Epithelial cell of proximal tubule (primary cell): ENCODE data around the gene CPNE6. TPM values are rescaled to one million over a fixed set of nuclear protein-coding genes. Genes with fewer than 3 reads are reported as not detected.

Experiments used
- DNase-seq: peaks from one replicate; pipeline ENCODE4 v3.0.0-alpha.2; 2011; ENCODE audit warnings: low read depth
- H3K4me3 ChIP-seq: 2 replicates; pipeline ENCODE4 v1.5.1; 2011; ENCODE audit warnings: low read depth, mild to moderate bottlenecking, low read length
- CTCF ChIP-seq: conservative IDR thresholded peaks from 2 replicates; pipeline ENCODE4 v1.5.1; 2012; ENCODE audit warnings: low read depth, mild to moderate bottlenecking, low read length
- total RNA-seq: library from RNA; depleted of rRNA; stranded (reverse); fragments of >200 nt; gene quantifications from 2 replicates; pipeline ENCODE4 v1.2.3, GENCODE V29; 2015

Gene CPNE6
- total RNA-seq, 1 donor from 2014 or later: not detected

GRCh38 chr14:24121210-24121609 lies 49.8 kb downstream of the CPNE6 start:
- no peak for TF ChIP-seq CTCF
- no peak for DNase-seq
- no peak overlapping the region for H3K4me3 ChIP-seq

GRCh38 chr14:24122416-24122815 lies 51.1 kb downstream of the CPNE6 start:
- no peak for TF ChIP-seq CTCF
- H3K4me3 ChIP-seq: no peak overlapping the region
- DNase-seq: no peak

- DNase-seq: no peak
- TF ChIP-seq CTCF: no peak
Measured at GRCh38 chr14:24122898-24123297, 51.5 kb downstream of the CPNE6 start.

GRCh38 chr14:24123424-24124417 lies 52.4 kb downstream of the CPNE6 start:
- no peak for TF ChIP-seq CTCF
- DNase-seq: no peak
- no peak overlapping the region for H3K4me3 ChIP-seq

More at GRCh38 chr14:24122898-24123297, 51.5 kb downstream of the CPNE6 start:
- H3K4me3 ChIP-seq: no peak overlapping the region

GRCh38 chr14:24126939-24127338 lies 55.6 kb downstream of the CPNE6 start:
- H3K4me3 ChIP-seq: no peak overlapping the region
- DNase-seq: no peak
- TF ChIP-seq CTCF: no peak

- no peak for DNase-seq
- no peak overlapping the region for H3K4me3 ChIP-seq
- no peak for TF ChIP-seq CTCF
Measured at GRCh38 chr14:24127673-24128072, 56.3 kb downstream of the CPNE6 start.

Other genes with a start within 250 kb of the CPNE6 start
- 33.1 and 43.7 TPM in 2 replicates for gene DHRS4, start 117.8 kb upstream of the CPNE6 start, total RNA-seq
- gene DHRS4L2, start 82.6 kb upstream of the CPNE6 start, total RNA-seq: 13.6 and 14.8 TPM in 2 replicates
- gene CARMIL3, start 19.6 kb upstream of the CPNE6 start, total RNA-seq: 0.07 TPM in 1 of 2 replicates, not detected in the other
- gene PCK2, start 22.7 kb downstream of the CPNE6 start, total RNA-seq: 40.0 and 47.7 TPM in 2 replicates
- gene DCAF11, start 43.2 kb downstream of the CPNE6 start, total RNA-seq: 42.6 and 51.2 TPM in 2 replicates
- gene NRL, start 43.4 kb downstream of the CPNE6 start, total RNA-seq: 0.87 and 1.2 TPM in 2 replicates
- gene FITM1, start 59.1 kb downstream of the CPNE6 start, total RNA-seq: not detected in 2 replicates
- gene PSME1, start 64.6 kb downstream of the CPNE6 start, total RNA-seq: 266 and 385 TPM in 2 replicates
- gene EMC9, start 70.0 kb downstream of the CPNE6 start, total RNA-seq: 22.3 and 31.8 TPM in 2 replicates
- 156 and 168 TPM in 2 replicates for gene PSME2, start 75.0 kb downstream of the CPNE6 start, total RNA-seq
- 42.3 and 79.4 TPM in 2 replicates for gene RNF31, start 75.9 kb downstream of the CPNE6 start, total RNA-seq
- 26.8 and 45.1 TPM in 2 replicates for gene IRF9, start 89.7 kb downstream of the CPNE6 start, total RNA-seq
- 122 and 158 TPM in 2 replicates for gene REC8, start 100.5 kb downstream of the CPNE6 start, total RNA-seq
- 60.4 and 102 TPM in 2 replicates for gene IPO4, start 117.3 kb downstream of the CPNE6 start, total RNA-seq
- 54.4 and 84.1 TPM in 2 replicates for gene TM9SF1, start 123.9 kb downstream of the CPNE6 start, total RNA-seq
- gene TSSK4, start 134.1 kb downstream of the CPNE6 start, total RNA-seq: not detected in 2 replicates
- gene CHMP4A, start 141.9 kb downstream of the CPNE6 start, total RNA-seq: 42.8 and 88.4 TPM in 2 replicates
- gene MDP1, start 144.5 kb downstream of the CPNE6 start, total RNA-seq: 15.6 and 26.1 TPM in 2 replicates
- gene NEDD8, start 160.8 kb downstream of the CPNE6 start, total RNA-seq: 219 and 220 TPM in 2 replicates
- 64.2 and 136 TPM in 2 replicates for gene GMPR2, start 161.4 kb downstream of the CPNE6 start, total RNA-seq
- 43.2 and 53.2 TPM in 2 replicates for gene TINF2, start 171.1 kb downstream of the CPNE6 start, total RNA-seq
- 0.63 and 0.94 TPM in 2 replicates for gene TGM1, start 191.6 kb downstream of the CPNE6 start, total RNA-seq
- 32.7 and 39.0 TPM in 2 replicates for gene RABGGTA, start 200.0 kb downstream of the CPNE6 start, total RNA-seq
- gene DHRS1, start 228.2 kb downstream of the CPNE6 start, total RNA-seq: 25.7 and 26.4 TPM in 2 replicates
- gene NOP9, start 228.3 kb downstream of the CPNE6 start, total RNA-seq: 17.1 and 32.6 TPM in 2 replicates
- gene CIDEB, start 236.4 kb downstream of the CPNE6 start, total RNA-seq: 2.0 and 3.6 TPM in 2 replicates
- gene LTB4R2, start 238.6 kb downstream of the CPNE6 start, total RNA-seq: 1.3 and 2.7 TPM in 2 replicates
- gene LTB4R, start 239.9 kb downstream of the CPNE6 start, total RNA-seq: 0.06 and 4.0 TPM in 2 replicates